Stimulated activated CD4-positive, alpha-beta T cell treated with anti-CD3 and anti-CD28 coated beads, Interleukin-15, amount 100 ng/mL, for 1 hour (primary cell): ENCODE results near the gene ZCCHC2.

ENCODE experiments used
- DNase-seq, 2 donors: peaks; one replicate each; pipeline ENCODE4 v3.0.0-alpha.2; 2020; ENCODE audit warnings: low read depth in 1 of 2, low spot score in 1 of 2

ZCCHC2 gene

GRCh38 chr18:62537946-62538345 is 15.1 kb downstream of the ZCCHC2 start:
- DNase-seq, result no peak

GRCh38 chr18:62538881-62539280 is 16.1 kb downstream of the ZCCHC2 start:
- DNase-seq, result no peak

GRCh38 chr18:62539284-62540165 is 16.7 kb downstream of the ZCCHC2 start:
- no peak for DNase-seq

GRCh38 chr18:62543021-62543420 is 20.2 kb downstream of the ZCCHC2 start:
- no peak for DNase-seq

- no peak for DNase-seq
These were observed 22.3 kb downstream of the ZCCHC2 start for GRCh38 chr18:62545098-62545497.

GRCh38 chr18:62549755-62550154 is 26.9 kb downstream of the ZCCHC2 start:
- DNase-seq, result no peak

GRCh38 chr18:62550746-62551145 is 27.9 kb downstream of the ZCCHC2 start:
- DNase-seq, result no peak

GRCh38 chr18:62551972-62552513 is 29.2 kb downstream of the ZCCHC2 start:
- no peak for DNase-seq

- DNase-seq, result no peak
These were observed 31.4 kb downstream of the ZCCHC2 start for GRCh38 chr18:62554061-62554815.

- no peak for DNase-seq
These were observed 32.3 kb downstream of the ZCCHC2 start for GRCh38 chr18:62555135-62555534.

- no peak for DNase-seq
These were observed 33.6 kb downstream of the ZCCHC2 start for GRCh38 chr18:62556397-62556796.

- no peak for DNase-seq
These were observed 35.3 kb downstream of the ZCCHC2 start for GRCh38 chr18:62558015-62558663.

GRCh38 chr18:62564044-62564443 is 41.2 kb downstream of the ZCCHC2 start:
- no peak for DNase-seq

GRCh38 chr18:62566199-62566598 is 43.4 kb downstream of the ZCCHC2 start:
- no peak for DNase-seq

- DNase-seq, result no peak
These were observed 44.0 kb downstream of the ZCCHC2 start for GRCh38 chr18:62566818-62567217.

GRCh38 chr18:62569081-62569655 is 46.3 kb downstream of the ZCCHC2 start:
- no peak for DNase-seq

- no peak for DNase-seq
These were observed 48.2 kb downstream of the ZCCHC2 start for GRCh38 chr18:62571037-62571436.

GRCh38 chr18:62571648-62572047 is 48.8 kb downstream of the ZCCHC2 start:
- no peak for DNase-seq

- DNase-seq, result no peak
These were observed 49.6 kb downstream of the ZCCHC2 start for GRCh38 chr18:62572456-62572855.

GRCh38 chr18:62574776-62575175 is 52.0 kb downstream of the ZCCHC2 start:
- no peak for DNase-seq

GRCh38 chr18:62576271-62576670 is 53.4 kb downstream of the ZCCHC2 start:
- no peak for DNase-seq
